GM12878 (cell line): ENCODE results near the gene ZDHHC19. TPM values are rescaled to one million over a fixed set of nuclear protein-coding genes. Genes with fewer than 3 reads are reported as not detected.

Experiments
- ATAC-seq: fragments of 200-7000 bp; cut with Tn5 transposase; 3 replicates; pipeline ENCODE4 v1.9.1; 2020; ENCODE audit warnings: mild to moderate bottlenecking, moderate library complexity
- BruUV-seq: library from RNA; stranded (reverse); fragments of 400-500 nt; replicated peaks from 2 replicates; lab custom pipeline; 2021; lab: Mats Ljungman, UMichigan
- CTCF ChIA-PET: fragments of 300-600 bp; sonication (Branson Sonifier 250); formaldehyde crosslinking; extraction: SDS; loops from one replicate; lab custom pipeline; 2021; ENCODE audit warnings: inconsistent platforms; lab: Yijun Ruan, JAX
- POLR2A ChIA-PET: fragments of 350-600 bp; formaldehyde crosslinking; extraction: SDS; loops from one replicate; lab custom pipeline; 2021; ENCODE audit warnings: inconsistent platforms; lab: Charles Lee
- RAD21 ChIA-PET: fragments of 300-600 bp; sonication (Branson Sonifier 250); formaldehyde crosslinking; loops from one replicate; lab custom pipeline; 2023; ENCODE audit warnings: antibody characterized with exemption; ENCODE audit not compliant: unreplicated experiment; lab: Charles Lee
- SMC1A ChIA-PET: fragments of 300-600 bp; sonication (Branson Sonifier 250); formaldehyde crosslinking; loops from one replicate; lab custom pipeline; 2023; ENCODE audit not compliant: unreplicated experiment, uncharacterized antibody; lab: Charles Lee
- DNase-seq: peaks from one replicate; pipeline ENCODE4 v3.0.0-alpha.2; 2011; ENCODE audit warnings: low read depth, low spot score
- FAIRE-seq: peaks from 3 replicates; lab custom pipeline; 2011; peaks lifted over from hg19 to GRCh38; lab: Jason Lieb, UNC
- H2AFZ ChIP-seq: 2 replicates; pipeline ENCODE4 v1.6.0; 2011; ENCODE audit warnings: low read depth, low read length, control low read depth; ENCODE audit not compliant: control insufficient read depth
- H3K27ac ChIP-seq: 2 replicates; pipeline ENCODE4 v1.5.1; 2011; ENCODE audit warnings: control low read depth; ENCODE audit not compliant: control insufficient read depth, insufficient read depth
- H3K27me3 ChIP-seq, 2 experiments: replicated peaks in 1 of 2; 2 replicates each; pipeline versions ENCODE4 v1.6.0 to v1.6.1; 2011; ENCODE audit warnings: low read length in 1 of 2; ENCODE audit not compliant: control insufficient read depth in 2 of 2, insufficient read depth in 2 of 2
- H3K36me3 ChIP-seq, 2 experiments: 2 replicates each; pipeline ENCODE4 v1.5.1; 2011; ENCODE audit warnings: low read length in 1 of 2; ENCODE audit not compliant: control insufficient read depth in 2 of 2, insufficient read depth in 2 of 2
- H3K4me1 ChIP-seq: 2 replicates; pipeline ENCODE4 v1.6.1; 2011; ENCODE audit warnings: mild to moderate bottlenecking, low read length, moderate library complexity, mixed read lengths; ENCODE audit not compliant: control insufficient read depth, insufficient read depth
- H3K4me2 ChIP-seq: 2 replicates; pipeline ENCODE4 v1.6.0; 2011; ENCODE audit warnings: control low read depth; ENCODE audit not compliant: control insufficient read depth, insufficient read depth
- H3K4me3 ChIP-seq: fragments of 200-600 bp; sonication (generic); 2 replicates; pipeline ENCODE4 v1.5.1; 2016
- H3K79me2 ChIP-seq: 2 replicates; pipeline ENCODE4 v1.6.0; 2011; ENCODE audit warnings: low read length; ENCODE audit not compliant: control insufficient read depth, insufficient read depth
- H3K9ac ChIP-seq: 2 replicates; pipeline ENCODE4 v1.8.0; 2011; ENCODE audit warnings: low read length, control low read depth, mixed read lengths; ENCODE audit not compliant: control insufficient read depth, insufficient read depth
- H3K9me3 ChIP-seq: replicated peaks from 3 replicates; pipeline ENCODE4 v1.5.1; 2011; ENCODE audit warnings: mild to moderate bottlenecking, low read length; ENCODE audit not compliant: control insufficient read depth, insufficient read depth
- H4K20me1 ChIP-seq: 2 replicates; pipeline ENCODE4 v1.6.0; 2011; ENCODE audit not compliant: control insufficient read depth, insufficient read depth
- CBX3 ChIP-seq: fragments of 200-600 bp; sonication (generic); IDR thresholded peaks from 2 replicates; pipeline ENCODE4 v1.6.1; 2016; ENCODE audit warnings: low read depth, borderline replicate concordance
- CHD1 ChIP-seq: IDR thresholded peaks from 2 replicates; pipeline ENCODE4 v1.6.1; 2012; ENCODE audit warnings: low read depth, low read length, improper control_type of control experiment
- GATAD2B ChIP-seq: fragments of 450-650 bp; conservative IDR thresholded peaks from 2 replicates; pipeline ENCODE4 v1.6.1; 2017; ENCODE audit warnings: low read depth, mild to moderate bottlenecking, moderate library complexity
- MAX ChIP-seq: IDR thresholded peaks from 2 replicates; pipeline ENCODE4 v1.6.1; 2012; ENCODE audit warnings: low read depth, low read length, improper control_type of control experiment
- MLLT1 ChIP-seq: fragments of 450-650 bp; IDR thresholded peaks from 2 replicates; pipeline ENCODE4 v1.6.1; 2016; ENCODE audit warnings: mild to moderate bottlenecking
- NFIC ChIP-seq: IDR thresholded peaks from 2 replicates; pipeline ENCODE4 v1.6.1; 2012; ENCODE audit warnings: low read depth, mild to moderate bottlenecking, inconsistent platforms, low read length, moderate library complexity
- NFYA ChIP-seq: IDR thresholded peaks from 2 replicates; pipeline ENCODE4 v1.6.1; 2011; ENCODE audit warnings: low read depth, mild to moderate bottlenecking, low read length, improper control_type of control experiment, borderline replicate concordance
- PAX5 ChIP-seq: IDR thresholded peaks from 2 replicates; pipeline ENCODE4 v1.6.1; 2011; ENCODE audit warnings: low read depth, low read length, borderline replicate concordance
- RCOR1 ChIP-seq: conservative IDR thresholded peaks from 2 replicates; pipeline ENCODE4 v1.6.1; 2012; ENCODE audit warnings: low read depth, low read length, improper control_type of control experiment
- SPI1 ChIP-seq: IDR thresholded peaks from 2 replicates; pipeline ENCODE4 v1.6.1; 2011; ENCODE audit warnings: low read depth, mild to moderate bottlenecking, low read length, moderate library complexity, borderline replicate concordance; ENCODE audit not compliant: insufficient read depth
- TCF3 ChIP-seq: IDR thresholded peaks from 2 replicates; pipeline ENCODE4 v1.6.1; 2012; ENCODE audit warnings: low read depth, mild to moderate bottlenecking, low read length, borderline replicate concordance; ENCODE audit not compliant: insufficient read depth
- WGBS: methylation state at CpG from one replicate; pipeline ENCODE4 v1.1.6; 2016; ENCODE audit warnings: low lambda C conversion rate; ENCODE audit not compliant: insufficient replicate concordance, insufficient coverage; ENCODE audit errors: missing lambda C conversion rate; 5-methylcytosine and 5-hydroxymethylcytosine counted together
- in situ Hi-C: fragments of 300-500 bp; cut with MboI; formaldehyde crosslinking; loops from 9 replicates; pipeline ENCODE4 v1.14.3; 2018; ENCODE audit warnings: mixed read lengths
- intact Hi-C: fragments of 100-400 bp; cut with micrococcal nuclease; formaldehyde crosslinking; loops from one replicate; pipeline ENCODE4 v1.14.2; 2022; ENCODE audit not compliant: unreplicated experiment
- polyA plus RNA-seq, 11 experiments: library from polyadenylated mRNA; depleted of rRNA in 4 of 11; unstranded in 6 of 11; stranded (reverse) in 5 of 11; fragments of >200 nt; fragmentation: Nextera tagmentation in 4 of 11; fragmentation: Illumina TruSeq in 1 of 11; extraction: Ambion mirVana in 4 of 11; extraction: Trizol in 1 of 11; gene quantifications; 1 replicate in 1 of 11; 2 replicates in 10 of 11; pipeline versions ENCODE4 v1.2.1 to v1.2.3, GENCODE V29; 2011 to 2016; ENCODE audit warnings: inconsistent platforms in 2 of 11, missing spikeins in 2 of 11, low read depth in 1 of 11
- total RNA-seq, 4 experiments: library from RNA; depleted of rRNA in 3 of 4; stranded (reverse); fragments of >200 nt in 3 of 4; fragmentation: Illumina TruSeq in 1 of 4; extraction: Trizol in 1 of 4; gene quantifications; 2 replicates each; pipeline versions ENCODE4 v1.2.1 to v1.2.3, GENCODE V29; 2013 to 2021

The ZDHHC19 gene
- total and polyA plus RNA-seq, 10 of the 15 experiments (the other 5 are each of a cell fraction or from before 2014, with no cell fraction given), result 0.26 TPM; not detected in 9

- TF ChIP-seq NFYA, result no peak
- no peak for TF ChIP-seq PAX5
- TF ChIP-seq MLLT1, result no peak
- TF ChIP-seq CHD1, result no peak
- TF ChIP-seq CBX3, result no peak
- TF ChIP-seq NFIC, result no peak
- no peak for TF ChIP-seq RCOR1
- TF ChIP-seq, all 136 proteins: peak for 0
These were observed 33.6 kb downstream of the ZDHHC19 start (continued) for GRCh38 chr3:196177567-196177966.

- H3K27me3 ChIP-seq, result no peaks in the 10 kb centered on the region
- no peak overlapping the region for H3K4me2 ChIP-seq
- no peak overlapping the region for H3K27ac ChIP-seq
- H3K36me3 ChIP-seq, result no peaks in the 10 kb centered on the region
- CTCF ChIA-PET, result interaction anchor here (1.2 kb wide), 1 partner anchor 102 kb away, joined by 3 read pairs; no protein-coding TSS in a partner anchor
- TF ChIP-seq GATAD2B (no peak), TCF3 (no peak), MAX (no peak), SPI1 (no peak)
- in situ Hi-C loops, result no loop called here
- no peaks in the 10 kb centered on the region for H4K20me1 ChIP-seq
- ATAC-seq, result no peak
- H3K4me3 ChIP-seq, result no peak overlapping the region
- H3K4me1 ChIP-seq, result peaks cover 19% of the 10 kb centered on the region
- RAD21 ChIA-PET, result no interaction called here
- H3K9ac ChIP-seq, result no peak overlapping the region
- no peak for FAIRE-seq
- SMC1A ChIA-PET, result interaction anchor here (1.3 kb wide), 1 partner anchor 17 kb away, joined by 3 read pairs; no protein-coding TSS in a partner anchor
- no peak for DNase-seq
- intact Hi-C loops, result no loop called here
- POLR2A ChIA-PET, result no interaction called here
- BruUV-seq, result no TSS peak
- no peak overlapping the region for H2AFZ ChIP-seq
- 91% methylated on average over 9 of the region's 9 CpGs for WGBS
- no peaks in the 10 kb centered on the region for H3K79me2 ChIP-seq
- no peaks in the 10 kb centered on the region for H3K9me3 ChIP-seq
These were observed 35.5 kb downstream of the ZDHHC19 start for GRCh38 chr3:196175722-196176121.
